BE2C (cell line): ENCODE measurements around the gene TMEM86B.
A peak's percentile ranks its signal among the peaks of the same experiment; 100 is the strongest.

ENCODE experiments used
- DNase-seq: peaks from one replicate; pipeline ENCODE4 v3.0.0-alpha.2; 2020
- H3K27me3 ChIP-seq: fragments of 250-450 bp; sonication (Bioruptor Pico); 2 replicates; pipeline ENCODE4 v1.5.1; 2020; ENCODE audit warnings: mild to moderate bottlenecking
- H3K36me3 ChIP-seq: fragments of 250-450 bp; sonication (Bioruptor Pico); 2 replicates; pipeline ENCODE4 v1.5.1; 2020; ENCODE audit warnings: mild to moderate bottlenecking
- H3K4me1 ChIP-seq: fragments of 250-450 bp; sonication (Bioruptor Pico); 2 replicates; pipeline ENCODE4 v1.5.1; 2020
- H3K4me3 ChIP-seq: 2 replicates; pipeline ENCODE4 v1.5.1; 2011; ENCODE audit warnings: low read depth, low read length
- H3K9me3 ChIP-seq: fragments of 250-450 bp; sonication (Bioruptor Pico); 2 replicates; pipeline ENCODE4 v1.5.1; 2020
- CTCF ChIP-seq: IDR thresholded peaks from 2 replicates; pipeline ENCODE4 v1.5.1; 2012; ENCODE audit warnings: mild to moderate bottlenecking, low read depth, low read length

TMEM86B gene

GRCh38 chr19:55248704-55249103 lies 20.1 kb upstream of the TMEM86B start:
- no peaks in the 10 kb centered on the region for H3K27me3 ChIP-seq
- no peak for TF ChIP-seq CTCF
- no peak for DNase-seq
- H3K36me3 ChIP-seq = peaks cover 26% of the 10 kb centered on the region
- H3K9me3 ChIP-seq = no peaks in the 10 kb centered on the region
- no peak overlapping the region for H3K4me3 ChIP-seq
- H3K4me1 ChIP-seq = peaks cover 7% of the 10 kb centered on the region; the same call in 1 of the 2 replicates

GRCh38 chr19:55248166-55248675 lies 19.7 kb upstream of the TMEM86B start:
- H3K36me3 ChIP-seq = peaks cover 31% of the 10 kb centered on the region
- H3K9me3 ChIP-seq = no peaks in the 10 kb centered on the region
- no peak for DNase-seq
- no peak overlapping the region for H3K4me3 ChIP-seq
- H3K4me1 ChIP-seq = peaks cover 7% of the 10 kb centered on the region; the same call in 1 of the 2 replicates
- TF ChIP-seq CTCF = no peak
- H3K27me3 ChIP-seq = no peaks in the 10 kb centered on the region

GRCh38 chr19:55247621-55248099 lies 19.1 kb upstream of the TMEM86B start:
- TF ChIP-seq CTCF = 0 out of 2 replicates have a peak, but pooled peaks have one; percentile 7
- DNase-seq = no peak
- Histone ChIP-seq H3K4me1 (peaks cover 7% of the 10 kb centered on the region; the same call in 1 of the 2 replicates), H3K4me3 (no peak overlapping the region), H3K27me3 (no peaks in the 10 kb centered on the region), H3K36me3 (peaks cover 35% of the 10 kb centered on the region), H3K9me3 (no peaks in the 10 kb centered on the region)

- H3K4me3 ChIP-seq = no peak overlapping the region
- DNase-seq = no peak
- peaks cover 7% of the 10 kb centered on the region; the same call in 1 of the 2 replicates for H3K4me1 ChIP-seq
- H3K27me3 ChIP-seq = no peaks in the 10 kb centered on the region
- H3K36me3 ChIP-seq = peaks cover 44% of the 10 kb centered on the region
- no peaks in the 10 kb centered on the region for H3K9me3 ChIP-seq
- no peak for TF ChIP-seq CTCF
Observed at GRCh38 chr19:55246462-55247451, 18.2 kb upstream of the TMEM86B start.

- Histone ChIP-seq H3K36me3 (peaks cover 55% of the 10 kb centered on the region), H3K4me1 (peaks cover 7% of the 10 kb centered on the region; the same call in 1 of the 2 replicates)
- TF ChIP-seq CTCF = no peak
Observed at GRCh38 chr19:55245236-55245904, 16.8 kb upstream of the TMEM86B start.

More at GRCh38 chr19:55245236-55245904, 16.8 kb upstream of the TMEM86B start:
- Histone ChIP-seq H3K27me3 (no peaks in the 10 kb centered on the region), H3K9me3 (no peaks in the 10 kb centered on the region), H3K4me3 (no peak overlapping the region)
- no peak for DNase-seq
